Frontal cortex (tissue), 4 donors: ENCODE data around the gene RLN1. TPM values are rescaled to one million over a fixed set of nuclear protein-coding genes. Genes with fewer than 3 reads are reported as not detected.
"Not testable (repeated sequence)": the region's sequence is repeated elsewhere in the genome, so short reads cannot be mapped to it uniquely, and the experiment has no call there.

Experiments used
- DNase-seq, 2 donors: peaks; one replicate each; pipeline ENCODE4 v3.0.0; 2012; ENCODE audit warnings: low spot score in 2 of 2
- FAIRE-seq: peaks from 2 replicates; lab custom pipeline; 2012; peaks lifted over from hg19 to GRCh38; lab: Jason Lieb, UNC
- total RNA-seq: library from RNA; depleted of rRNA; stranded (reverse); fragments of >200 nt; gene quantifications from one replicate; pipeline ENCODE4 v1.2.3, GENCODE V29; 2014
- donor health status: control.
- donor health status: control.
- donor health status: control.

The RLN1 gene, protein sequence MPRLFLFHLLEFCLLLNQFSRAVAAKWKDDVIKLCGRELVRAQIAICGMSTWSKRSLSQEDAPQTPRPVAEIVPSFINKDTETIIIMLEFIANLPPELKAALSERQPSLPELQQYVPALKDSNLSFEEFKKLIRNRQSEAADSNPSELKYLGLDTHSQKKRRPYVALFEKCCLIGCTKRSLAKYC
- total RNA-seq, result not detected

DNA sequence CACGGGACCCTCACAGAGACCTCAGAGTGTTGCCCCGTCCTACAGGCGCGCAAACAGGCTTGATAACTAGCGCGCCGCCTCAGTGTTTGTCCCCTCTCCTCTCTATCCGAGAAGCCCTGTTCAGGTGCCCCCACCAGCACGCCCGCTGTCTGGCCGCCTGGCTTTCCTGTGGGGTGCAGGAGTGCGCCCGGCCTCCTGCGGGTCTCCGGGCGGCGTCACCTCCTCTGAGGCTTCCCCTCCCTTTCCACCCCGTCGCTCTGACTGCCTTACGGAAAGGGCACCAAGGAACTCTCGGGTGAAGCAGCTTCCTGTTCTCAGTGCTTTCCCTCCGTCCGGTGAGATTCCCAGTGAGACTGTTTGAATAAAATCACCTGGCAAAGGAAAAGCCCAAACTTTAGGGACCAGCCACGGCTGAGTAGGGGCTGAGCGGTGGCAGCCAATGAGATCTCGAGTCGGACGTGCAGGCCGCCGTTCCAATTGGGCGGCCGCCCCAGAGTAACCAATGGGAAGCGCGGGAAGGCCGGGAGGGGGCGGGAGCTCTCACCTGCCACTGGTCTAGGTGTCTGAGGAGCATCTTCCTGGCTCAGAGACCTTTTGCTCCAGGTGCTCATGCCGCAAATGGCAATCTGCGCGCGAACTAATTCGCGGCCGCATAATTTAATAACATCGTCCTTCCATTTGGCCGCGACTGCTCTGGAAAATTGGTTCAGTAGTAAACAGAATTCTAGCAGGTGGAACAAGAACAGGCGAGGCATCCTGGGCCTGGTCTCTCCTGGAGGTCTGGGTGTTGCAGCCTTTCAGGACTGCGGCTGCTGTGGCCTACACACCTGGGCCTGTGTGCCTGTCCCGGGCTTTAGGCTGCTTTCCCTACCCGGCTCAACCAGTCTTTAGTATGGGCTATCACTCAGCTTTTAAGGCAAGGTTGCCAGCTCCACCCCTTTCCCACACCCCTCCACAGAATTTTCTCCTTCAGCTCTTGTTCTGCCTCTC, at the start of gene RLN1:
Gene RLN1, minus strand, starts transcription at position 885 of the 990 bp plus-strand sequence. Its CDS starts 130 bp downstream, at position 755.
- not testable (repeated sequence) for DNase-seq
- peak; percentile 71 for FAIRE-seq

DNA sequence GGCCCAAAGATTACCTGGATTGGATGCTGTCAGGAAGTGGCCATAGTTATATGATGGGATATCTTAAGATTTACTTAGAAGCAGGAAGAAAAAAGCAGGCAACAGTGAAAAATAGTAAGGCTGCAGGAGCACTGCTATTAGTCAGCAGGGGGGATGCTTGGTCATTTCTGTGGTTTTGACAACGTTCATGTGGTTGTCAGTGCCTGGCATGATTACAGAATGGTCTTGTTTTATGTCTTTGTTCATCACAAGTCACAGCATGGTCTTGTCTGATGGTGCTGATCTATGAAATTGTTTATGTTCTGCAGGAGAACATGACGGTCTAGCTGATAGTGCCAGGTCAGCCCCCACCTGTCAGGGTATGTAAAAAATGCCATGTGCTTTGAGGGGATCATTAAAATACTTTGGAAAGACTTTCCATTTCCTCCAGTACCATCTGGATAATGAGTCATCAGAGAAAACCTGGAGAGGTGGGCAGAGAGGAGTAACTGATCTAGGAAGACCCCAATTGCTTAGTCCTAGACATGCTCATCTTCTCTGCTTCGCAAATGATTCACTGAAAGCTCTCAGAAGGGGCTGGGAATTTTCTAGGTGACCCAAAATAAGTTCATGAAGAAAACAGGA, 49.5 kb upstream of the RLN1 start:
- DNase-seq (no peak), FAIRE-seq (no peak)

DNA sequence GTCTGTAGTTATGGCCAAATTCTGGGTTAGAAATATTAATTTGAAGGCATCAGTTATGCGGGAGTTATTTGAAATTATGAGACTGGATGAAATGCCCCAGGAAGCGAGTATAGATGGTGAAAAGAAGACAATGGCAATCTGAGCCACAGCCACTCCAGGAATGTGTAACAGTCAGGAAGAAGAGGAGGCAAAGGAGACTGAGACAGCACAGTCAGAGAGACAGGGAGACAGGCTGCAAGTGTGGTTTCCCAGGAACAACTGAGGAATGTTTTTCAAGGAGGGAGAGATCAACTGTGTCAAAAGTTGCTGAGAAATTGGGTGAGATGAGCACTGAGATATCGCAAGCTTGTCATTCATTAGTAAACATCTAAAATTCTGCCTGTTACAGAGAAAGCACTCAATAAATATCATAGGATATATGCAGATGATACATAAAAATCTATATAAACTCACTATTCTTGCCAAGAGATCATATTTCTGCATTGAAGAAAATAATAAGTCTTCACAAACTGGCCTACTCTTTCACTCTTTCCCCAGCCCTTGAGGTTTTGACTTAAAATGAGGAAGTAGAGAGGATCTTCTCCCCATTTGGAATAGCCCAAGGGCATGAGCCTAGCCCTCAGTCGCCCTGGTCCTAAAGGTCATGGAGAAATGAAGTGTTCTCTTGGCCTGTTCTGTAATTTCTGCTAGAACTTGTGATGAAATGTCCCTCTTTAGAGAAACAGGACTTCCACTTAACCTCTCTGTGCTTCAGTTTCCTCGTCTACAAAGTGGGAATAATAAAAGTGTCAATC, 48.5 kb upstream of the RLN1 start:
- FAIRE-seq, result no peak
- DNase-seq, result no peak

DNA sequence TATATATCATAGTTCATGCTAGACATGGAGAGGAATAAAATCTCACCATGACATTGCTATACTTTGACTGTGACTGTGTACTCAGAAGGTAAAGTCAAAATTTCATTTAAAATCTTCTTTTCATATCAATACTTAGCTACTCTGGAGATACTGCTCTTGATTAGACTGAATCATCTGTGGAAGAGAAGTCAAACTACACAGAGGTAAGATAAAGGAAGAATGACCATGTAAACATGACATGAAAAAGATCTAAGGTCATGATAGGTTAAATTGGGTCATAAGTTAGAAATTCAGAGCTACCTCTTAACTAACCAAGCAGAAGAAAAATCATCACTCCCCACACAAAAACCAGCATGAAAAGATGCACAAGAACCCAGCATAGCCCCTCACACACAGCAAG, 44.8 kb upstream of the RLN1 start:
- FAIRE-seq (no peak), DNase-seq (no peak)

DNA sequence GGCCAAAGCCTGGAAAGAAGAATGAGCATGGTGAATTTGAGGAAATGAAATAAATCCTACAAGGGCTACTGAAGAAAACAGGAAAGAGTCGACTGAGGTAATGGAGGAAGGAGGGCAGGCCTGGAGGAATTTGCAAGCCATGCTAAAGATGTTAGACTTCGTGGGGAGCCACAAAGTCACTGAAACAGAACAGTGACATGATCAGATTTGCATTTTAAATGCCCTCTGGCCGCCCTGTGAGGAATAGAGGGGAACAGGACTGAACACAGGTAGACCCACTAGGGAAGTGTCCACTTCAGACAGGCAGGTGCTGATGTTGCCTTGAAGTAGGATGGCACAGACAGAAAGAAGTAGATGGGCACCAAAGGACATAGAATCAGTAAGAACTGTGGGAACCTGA, 42.8 kb upstream of the RLN1 start:
- FAIRE-seq (no peak), DNase-seq (no peak)

DNA sequence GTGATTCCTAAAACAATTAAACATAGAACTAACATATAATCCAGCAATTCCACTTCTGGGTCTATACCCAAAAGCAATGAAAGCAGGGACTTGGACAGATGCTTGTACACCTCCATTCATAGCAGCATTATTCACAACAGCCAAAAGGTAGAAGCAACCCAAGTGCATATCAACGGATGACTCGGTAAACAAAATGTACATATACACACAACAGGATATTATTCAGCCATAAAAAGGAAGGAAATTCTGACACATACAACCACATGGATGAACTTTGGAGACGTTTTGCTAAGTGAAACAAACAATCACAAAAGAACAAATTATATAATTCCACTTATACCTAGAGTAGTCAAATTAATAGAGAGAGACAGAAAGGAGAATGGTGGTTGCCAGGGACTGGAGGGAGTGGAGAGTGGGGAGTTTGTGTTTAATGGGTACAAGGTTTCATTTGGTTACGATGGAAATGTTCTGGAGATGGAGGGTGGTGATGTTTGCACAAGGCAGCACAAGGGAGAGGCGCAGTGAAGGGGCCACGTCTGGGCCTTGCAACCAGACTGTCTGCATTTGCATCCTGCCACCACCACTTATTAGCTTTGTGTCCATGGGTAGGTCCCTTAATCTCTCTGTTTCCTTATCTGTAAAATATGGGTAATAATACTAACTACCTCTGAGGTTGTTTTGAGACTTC, 36.3 kb upstream of the RLN1 start:
- no peak for FAIRE-seq
- DNase-seq, result no peak

DNA sequence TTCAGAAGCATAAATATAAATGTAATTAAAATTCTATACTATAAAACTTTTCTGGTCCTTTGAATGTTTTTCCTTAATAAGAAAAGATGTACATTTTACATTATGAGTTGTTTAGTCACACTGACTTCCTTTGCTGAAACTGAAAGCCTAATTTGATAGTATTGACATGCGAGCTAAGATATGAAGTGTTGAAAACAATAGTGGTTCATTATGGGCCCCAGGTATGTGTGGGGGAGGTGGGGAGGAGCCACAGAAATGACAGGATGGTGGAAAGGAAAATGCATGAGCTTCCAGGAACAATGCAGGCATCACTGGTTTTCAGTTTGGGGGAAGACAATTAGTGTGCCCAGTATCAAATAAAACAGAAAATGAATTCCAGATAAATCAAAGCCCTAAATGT, 35.4 kb upstream of the RLN1 start:
- DNase-seq (no peak), FAIRE-seq (no peak)

DNA sequence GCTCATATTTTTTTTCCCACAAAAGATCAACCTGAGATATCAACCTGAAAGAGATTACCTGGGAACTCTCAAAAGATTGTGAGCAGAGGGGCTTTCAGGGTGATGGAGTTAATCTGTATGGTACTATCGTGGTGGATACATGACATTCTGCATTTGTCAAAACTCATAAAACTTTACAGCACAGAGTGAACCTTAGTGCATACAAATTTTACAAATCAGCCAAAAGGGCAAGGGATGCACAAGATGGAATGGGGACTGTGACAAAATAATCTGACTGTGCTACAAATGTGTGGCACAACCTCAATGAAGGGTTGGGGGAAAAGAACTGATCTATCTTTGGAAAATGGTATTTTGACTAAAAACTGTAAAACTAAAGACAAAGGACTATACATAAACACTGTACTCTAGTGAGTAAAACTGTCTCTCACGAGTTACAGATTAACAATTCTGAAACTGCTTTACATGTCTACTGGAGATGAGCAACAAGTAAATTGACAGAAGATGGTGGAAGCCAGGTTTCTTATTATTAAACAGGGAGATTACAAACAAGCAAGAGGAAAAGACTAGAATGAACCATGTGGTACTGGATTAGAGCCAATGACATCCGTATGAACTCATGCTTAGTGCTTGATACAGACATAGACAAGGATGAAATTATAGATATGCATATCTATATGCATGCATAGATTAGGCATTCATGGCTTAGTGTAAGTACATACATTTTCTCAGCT, 24.8 kb upstream of the RLN1 start:
- no peak for FAIRE-seq
- no peak for DNase-seq

DNA sequence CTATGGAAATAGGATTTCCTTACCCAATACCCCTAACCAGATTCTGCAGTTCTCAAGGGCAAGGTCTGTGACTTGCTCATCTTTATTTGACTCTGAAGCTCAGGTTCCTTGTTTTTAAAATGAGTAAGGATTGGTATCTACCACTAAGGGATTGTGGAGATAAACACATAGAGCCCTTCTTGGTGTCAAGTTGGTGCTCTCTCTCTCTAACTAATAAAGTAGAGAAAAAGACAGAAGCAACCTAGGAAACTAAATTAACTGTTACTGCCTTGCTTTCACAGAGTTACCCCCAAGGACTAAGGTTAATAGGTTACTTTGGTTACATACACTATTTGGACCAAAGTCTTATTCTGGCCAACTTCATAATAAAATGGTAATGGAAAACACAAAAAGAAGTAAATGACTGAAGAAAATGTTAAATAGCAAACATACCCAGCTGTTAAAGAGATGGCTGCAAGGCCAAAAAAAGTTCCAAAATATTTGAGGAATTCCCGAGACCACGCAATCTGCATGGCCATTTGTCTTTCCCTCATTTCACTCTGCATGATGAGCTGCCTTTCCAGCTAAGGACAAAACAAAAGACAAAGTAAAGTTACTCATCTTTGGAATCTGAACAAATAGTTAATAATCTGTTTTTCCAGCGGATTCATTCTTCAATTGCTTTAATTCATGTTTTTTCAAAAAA, 21.8 kb upstream of the RLN1 start:
- DNase-seq (no peak), FAIRE-seq (no peak)

DNA sequence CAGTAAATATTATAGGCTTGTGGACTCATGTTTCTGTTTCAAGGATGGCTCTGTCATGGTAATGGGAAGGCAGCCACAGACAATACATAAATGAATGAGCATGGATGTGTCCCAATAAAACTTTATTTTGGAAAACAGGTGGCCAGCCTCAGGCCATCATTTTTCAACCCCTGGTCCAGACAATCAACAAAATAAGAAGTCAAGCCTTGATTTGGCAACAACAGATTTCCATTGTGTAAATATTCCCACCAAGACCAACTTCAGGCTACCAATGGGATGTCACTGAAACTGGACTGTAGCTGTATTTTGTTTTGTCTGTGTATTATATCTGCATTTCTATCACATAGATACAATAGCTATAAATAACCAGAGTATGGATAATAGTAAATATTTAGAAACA, 20.7 kb upstream of the RLN1 start:
- no peak for FAIRE-seq

DNA sequence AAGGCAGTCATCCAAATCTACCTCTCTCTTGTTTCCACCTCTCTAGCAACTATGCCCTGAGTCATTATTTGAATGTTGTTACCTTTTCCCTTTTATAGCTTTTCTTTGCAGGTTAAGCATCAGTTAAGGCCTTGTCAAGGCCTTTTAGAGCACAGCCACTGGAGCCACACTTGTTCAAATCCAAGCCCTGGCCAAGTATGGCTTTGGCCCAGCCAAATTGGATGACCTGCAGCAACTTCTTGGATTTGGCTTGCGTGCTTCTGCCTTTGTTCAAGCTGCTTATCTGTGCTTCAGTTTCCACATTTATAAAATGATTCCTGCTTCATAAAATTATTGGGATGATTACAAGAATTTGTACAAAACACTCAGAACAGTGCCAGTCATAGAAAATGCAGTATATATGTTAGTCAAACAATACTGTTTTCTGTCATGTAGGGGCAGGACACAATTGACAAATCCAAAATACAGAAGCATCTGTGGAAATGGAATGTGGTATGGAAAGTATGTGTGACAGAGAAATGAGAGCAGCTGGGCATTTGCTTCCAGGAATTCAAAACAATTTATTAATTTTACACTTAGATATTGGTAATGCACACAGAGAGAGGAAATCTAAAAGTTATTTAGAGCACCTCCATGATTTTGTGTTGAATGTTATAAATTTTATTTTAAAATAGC, 17.9 kb upstream of the RLN1 start:
- FAIRE-seq, result no peak

More for the DNA sequence above, 20.7 kb upstream of the RLN1 start:
- DNase-seq, result no peak

DNA sequence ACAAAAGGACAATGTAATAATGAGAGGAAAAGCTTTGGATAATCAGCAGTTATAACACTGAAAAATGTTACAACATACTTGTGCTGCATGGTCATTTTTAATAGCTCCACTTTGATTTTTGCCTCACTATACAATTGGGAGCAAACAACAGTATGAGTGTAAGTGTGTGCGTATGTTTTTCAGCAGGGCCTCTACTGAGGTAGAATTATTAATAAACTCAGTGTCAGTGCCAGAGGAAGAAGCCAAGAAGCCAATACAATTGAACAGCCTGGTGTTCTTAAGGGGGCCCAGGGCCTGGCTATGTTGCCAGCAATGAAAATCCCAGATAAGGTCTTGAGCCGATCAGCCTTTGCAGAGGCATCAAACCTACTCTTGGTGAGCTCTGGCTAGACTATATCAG, 16.1 kb upstream of the RLN1 start:
- DNase-seq (no peak), FAIRE-seq (no peak)

More for the DNA sequence above, 17.9 kb upstream of the RLN1 start:
- no peak for DNase-seq

DNA sequence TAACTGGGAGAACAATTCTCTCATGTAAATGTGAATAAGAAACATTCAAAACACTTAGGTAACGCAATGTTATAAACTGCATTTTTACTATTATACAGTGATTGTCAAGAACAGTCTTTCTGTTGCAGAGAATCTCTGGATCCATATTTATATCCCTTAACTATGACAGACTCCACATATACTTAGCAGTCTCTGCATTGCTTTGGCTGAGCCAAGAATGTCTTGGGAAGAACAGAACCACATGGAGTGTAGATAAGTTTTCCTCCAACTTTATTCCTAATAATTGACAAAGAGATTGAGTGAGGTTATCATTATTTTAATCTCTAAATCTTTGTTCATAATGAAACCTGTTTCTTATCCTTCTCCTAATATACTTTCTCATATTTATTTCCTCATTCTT, 15.6 kb upstream of the RLN1 start:
- DNase-seq, result no peak
- FAIRE-seq, result no peak

DNA sequence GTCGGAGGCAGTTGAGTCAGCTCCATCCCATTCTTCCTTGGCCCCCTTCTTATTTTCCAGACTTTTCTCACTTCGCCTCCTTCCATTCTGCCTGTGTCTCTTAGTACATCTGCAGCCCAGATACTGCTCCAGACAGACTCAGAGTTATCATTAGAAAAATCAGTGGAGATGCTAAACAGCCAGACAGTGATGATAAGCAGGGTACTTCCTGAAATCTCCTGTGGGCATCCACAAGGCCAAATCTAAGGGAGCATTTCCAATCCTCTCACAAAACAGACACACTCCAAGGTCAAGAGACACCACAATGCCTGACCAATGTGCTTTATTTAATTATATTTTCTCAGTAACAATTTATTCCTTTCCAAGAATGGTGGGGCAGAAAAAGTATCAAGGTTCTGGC, 14.5 kb upstream of the RLN1 start:
- no peak for FAIRE-seq

DNA sequence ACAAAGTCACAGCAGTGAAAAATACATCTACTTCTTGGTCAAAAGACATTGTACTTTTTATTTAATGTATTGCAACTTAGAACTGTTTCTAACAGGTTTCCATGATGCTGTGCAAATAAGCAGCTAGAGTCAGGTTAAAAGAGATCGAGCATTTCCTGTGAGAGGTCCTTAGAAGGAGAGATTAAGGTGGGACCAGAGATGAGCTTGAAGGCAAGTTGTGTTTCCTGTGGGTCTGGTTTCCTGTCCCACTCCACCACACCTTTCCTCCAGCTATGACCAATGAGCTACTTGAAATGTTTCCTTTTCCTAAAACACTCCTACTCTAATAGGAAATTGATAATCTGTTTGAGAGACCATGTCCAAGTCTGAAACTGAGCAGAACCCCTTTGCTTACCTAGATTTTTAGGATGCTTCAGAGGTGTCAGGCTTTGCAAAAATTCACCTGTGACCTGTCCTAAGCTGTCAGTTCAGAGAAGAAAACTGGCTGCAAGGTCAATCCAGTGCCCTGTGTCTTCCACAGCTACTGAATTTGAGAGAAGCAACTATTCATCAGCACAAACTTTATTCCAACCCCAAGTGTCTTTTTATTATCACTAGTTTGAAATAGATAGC, 13.1 kb upstream of the RLN1 start:
- FAIRE-seq (no peak), DNase-seq (no peak)

More for the DNA sequence above, 14.5 kb upstream of the RLN1 start:
- DNase-seq, result no peak

DNA sequence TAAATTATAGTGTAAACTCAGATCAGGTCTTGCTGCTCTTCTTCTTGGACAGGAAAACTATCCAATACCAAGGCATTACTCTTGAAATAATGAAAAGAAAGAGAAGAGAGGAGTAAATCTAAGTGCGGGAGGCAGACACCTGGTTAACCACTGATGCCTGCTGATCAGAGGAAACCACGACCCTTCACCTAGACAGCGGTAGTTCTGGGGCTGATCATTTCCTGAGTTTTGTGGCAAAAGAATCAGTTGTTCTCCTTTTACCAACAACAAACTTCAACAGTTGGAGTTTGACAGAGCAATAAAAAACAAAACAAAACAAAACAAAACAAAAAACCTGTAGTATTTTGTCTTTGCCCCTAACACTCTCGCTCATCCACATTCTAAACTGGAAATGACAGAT, 3.0 kb downstream of the RLN1 start:
- FAIRE-seq, result no peak
- DNase-seq, result no peak

DNA sequence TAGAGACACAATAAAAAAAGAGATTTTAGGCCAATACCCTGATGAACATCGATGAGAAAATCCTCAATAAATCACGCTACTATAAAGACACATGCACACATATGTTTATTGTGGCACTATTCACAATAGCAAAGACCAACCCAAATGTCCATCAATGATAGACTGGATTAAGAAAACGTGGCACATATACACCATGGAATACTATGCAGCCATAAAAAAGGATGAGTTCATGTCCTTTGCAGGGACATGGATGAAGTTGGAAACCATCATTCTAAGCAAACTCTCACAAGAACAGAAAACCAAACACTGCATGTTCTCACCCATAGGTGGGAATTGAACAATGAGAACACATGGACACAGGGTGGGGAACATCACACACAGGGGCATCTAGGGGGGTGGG, 8.4 kb downstream of the RLN1 start:
- not testable (repeated sequence) for FAIRE-seq, DNase-seq
